OCI-LY7 (cell line): ENCODE results near the gene TNFAIP8L3.

ENCODE experiments used
- CTCF ChIP-seq: fragments of 200-600 bp; sonication (generic); conservative IDR thresholded peaks from 2 replicates; pipeline ENCODE4 v1.5.1; 2014; ENCODE audit warnings: mild to moderate bottlenecking, antibody characterized with exemption, low read length, moderate library complexity, mixed read lengths
- EZH2phosphoT487 ChIP-seq: fragments of 200-600 bp; sonication (generic); IDR thresholded peaks from 2 replicates; pipeline ENCODE4 v1.6.1; 2018; ENCODE audit warnings: low read depth, borderline replicate concordance, mild to moderate bottlenecking, mixed run types, antibody characterized with exemption, low read length, moderate library complexity, mixed read lengths

- no peak for TF ChIP-seq CTCF
- TF ChIP-seq EZH2phosphoT487: no peak
Measured at GRCh38 chr15:51103330-51103729, 8.6 kb upstream of the TNFAIP8L3 start.
